ENCODE results near the gene ARHGEF4.

The ARHGEF4 gene

GRCh38 chr2:130850788-130851623 is 14.3 kb downstream of the ARHGEF4 start:
- no peak for DNase-seq (ENCODE audit: low read depth, low spot score)

DNA sequence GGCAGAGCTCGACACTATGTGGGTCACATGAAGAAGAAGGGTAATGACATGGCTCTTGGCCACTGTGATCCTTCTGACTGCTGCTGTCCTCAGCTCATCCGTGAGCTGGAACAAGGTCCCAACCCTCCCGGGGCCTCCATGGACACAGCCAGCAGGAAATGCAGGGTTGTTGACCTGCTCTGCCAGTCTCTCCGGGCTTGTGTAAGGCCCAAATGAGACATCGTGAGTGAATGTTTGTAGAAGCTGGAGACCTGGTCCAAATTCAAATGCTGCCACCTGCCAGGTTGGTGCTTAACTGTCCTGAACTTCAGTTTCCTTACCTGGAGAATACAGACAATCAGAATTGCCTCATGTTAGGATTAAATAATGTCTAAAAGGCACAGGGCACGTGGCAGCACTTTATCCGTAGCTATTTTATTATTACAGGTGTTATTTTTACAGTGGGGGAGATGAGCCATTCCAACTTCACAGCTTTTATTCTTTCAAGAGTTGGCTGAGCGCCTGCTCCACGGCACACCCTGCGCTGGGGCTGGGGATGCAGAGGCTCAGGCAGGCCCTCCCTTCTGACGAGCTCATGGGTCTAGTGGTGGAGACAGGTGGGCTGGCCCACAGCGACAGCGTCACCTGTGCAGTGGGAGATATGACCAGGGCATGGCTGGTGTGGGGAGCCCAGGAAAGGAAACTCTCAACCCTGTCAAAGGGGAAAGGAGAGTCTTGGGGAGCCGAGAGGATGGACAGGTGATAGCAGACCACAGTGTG is 15.1 kb downstream of the ARHGEF4 start:
- DNase-seq (ENCODE audit: low read depth, low spot score) = no peak

DNA sequence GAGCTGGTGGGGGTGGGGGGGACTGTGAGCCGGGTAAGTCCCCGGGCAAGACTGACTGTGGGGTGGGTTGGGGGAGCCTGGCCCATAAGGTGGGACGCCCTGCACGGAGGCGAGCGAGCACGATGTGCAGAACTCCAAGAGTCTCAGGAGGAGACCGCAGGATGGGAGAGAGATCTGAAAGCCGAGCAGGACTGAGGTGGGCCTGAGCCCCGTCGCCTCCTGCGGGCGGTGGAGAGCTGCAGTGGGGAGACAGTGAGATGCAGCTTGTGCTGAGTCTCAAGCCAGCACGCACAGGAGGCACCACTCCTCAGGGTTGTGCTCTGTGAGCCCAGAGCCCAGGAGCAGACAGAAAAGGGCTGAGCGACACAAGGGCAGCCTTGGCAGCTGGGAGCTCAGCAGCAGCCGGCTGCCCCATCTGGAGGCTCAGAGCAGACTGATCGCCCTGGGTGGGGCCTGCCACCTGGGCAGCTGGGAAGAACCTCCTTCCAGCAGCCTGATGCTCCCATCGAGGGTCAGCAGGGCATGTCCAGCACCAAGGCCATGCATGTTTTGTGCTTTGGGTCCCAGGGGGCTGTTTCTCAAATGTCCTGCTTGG is 15.9 kb downstream of the ARHGEF4 start:
- no peak for DNase-seq (ENCODE audit: low read depth, low spot score)

- DNase-seq (ENCODE audit: low read depth, low spot score) = no peak
Observed at GRCh38 chr2:130853391-130853790, 16.7 kb downstream of the ARHGEF4 start.

- DNase-seq (ENCODE audit: low read depth, low spot score) = no peak
Observed at GRCh38 chr2:130854301-130854700, 17.6 kb downstream of the ARHGEF4 start.

- DNase-seq (ENCODE audit: low read depth, low spot score) = no peak
Observed at GRCh38 chr2:130864830-130865800, 28.4 kb downstream of the ARHGEF4 start.

DNA sequence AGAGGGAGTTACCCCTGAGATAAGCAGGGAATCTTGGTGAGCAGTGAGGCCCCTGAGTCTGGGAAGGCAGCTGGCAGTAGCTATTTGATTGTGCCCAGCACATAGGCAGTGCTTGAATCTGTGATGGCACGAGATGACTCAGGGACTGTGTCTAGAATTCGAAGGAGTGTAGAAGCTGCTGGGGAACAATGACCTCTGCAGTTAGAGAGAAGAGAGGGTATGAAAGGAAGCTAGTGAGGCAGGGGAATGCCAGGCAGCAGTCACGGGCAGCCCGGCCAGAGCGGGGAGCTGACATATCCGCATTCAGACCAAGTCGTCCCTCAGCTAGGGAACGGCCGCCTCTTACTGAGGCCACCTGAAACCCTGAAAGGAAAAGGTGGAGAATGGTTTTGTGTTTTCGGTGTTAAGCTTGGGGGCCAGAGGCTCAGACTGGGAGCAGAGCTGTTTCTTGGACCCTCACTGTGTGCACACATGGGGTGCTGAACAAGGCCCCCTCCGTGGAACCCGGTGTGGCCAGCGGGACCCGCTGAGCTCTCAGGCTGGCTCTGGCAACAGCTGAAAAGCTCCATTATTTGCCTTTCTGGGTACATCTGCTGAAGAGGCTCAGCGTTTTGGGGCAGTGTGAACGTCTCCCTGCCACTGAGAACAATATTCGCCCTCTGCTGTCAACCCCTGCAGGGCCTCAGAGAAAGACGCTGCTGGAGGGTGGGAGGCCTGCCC is 32.9 kb downstream of the ARHGEF4 start:
- no peak for DNase-seq (ENCODE audit: low read depth, low spot score)

- DNase-seq (ENCODE audit: low read depth, low spot score) = no peak
Observed at GRCh38 chr2:130870161-130870485, 33.4 kb downstream of the ARHGEF4 start.

- no peak for DNase-seq (ENCODE audit: low read depth, low spot score)
Observed at GRCh38 chr2:130870779-130871178, 34.1 kb downstream of the ARHGEF4 start.

GRCh38 chr2:130871843-130872740 is 35.4 kb downstream of the ARHGEF4 start:
- no peak for DNase-seq (ENCODE audit: low read depth, low spot score)

DNA sequence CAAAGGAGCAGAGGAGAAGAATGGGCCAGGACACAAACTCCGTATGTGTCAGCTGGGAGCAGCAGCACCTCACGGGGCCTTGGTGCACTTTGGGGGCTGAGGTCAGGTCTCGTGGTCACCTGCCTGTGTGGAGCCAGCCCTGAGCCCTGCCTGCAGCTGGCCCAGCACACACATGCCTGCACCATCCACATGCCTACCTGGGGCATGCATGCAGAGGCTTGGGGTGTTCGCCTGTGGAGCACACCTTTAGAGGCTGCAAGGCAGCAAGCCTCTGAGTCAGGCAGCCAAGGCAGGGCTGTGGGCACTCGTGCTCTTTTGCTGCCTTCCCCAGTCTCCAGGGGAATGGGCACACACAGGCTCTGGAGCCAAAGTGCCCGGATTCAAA is 36.0 kb downstream of the ARHGEF4 start:
- no peak for DNase-seq (ENCODE audit: low read depth, low spot score)

DNA sequence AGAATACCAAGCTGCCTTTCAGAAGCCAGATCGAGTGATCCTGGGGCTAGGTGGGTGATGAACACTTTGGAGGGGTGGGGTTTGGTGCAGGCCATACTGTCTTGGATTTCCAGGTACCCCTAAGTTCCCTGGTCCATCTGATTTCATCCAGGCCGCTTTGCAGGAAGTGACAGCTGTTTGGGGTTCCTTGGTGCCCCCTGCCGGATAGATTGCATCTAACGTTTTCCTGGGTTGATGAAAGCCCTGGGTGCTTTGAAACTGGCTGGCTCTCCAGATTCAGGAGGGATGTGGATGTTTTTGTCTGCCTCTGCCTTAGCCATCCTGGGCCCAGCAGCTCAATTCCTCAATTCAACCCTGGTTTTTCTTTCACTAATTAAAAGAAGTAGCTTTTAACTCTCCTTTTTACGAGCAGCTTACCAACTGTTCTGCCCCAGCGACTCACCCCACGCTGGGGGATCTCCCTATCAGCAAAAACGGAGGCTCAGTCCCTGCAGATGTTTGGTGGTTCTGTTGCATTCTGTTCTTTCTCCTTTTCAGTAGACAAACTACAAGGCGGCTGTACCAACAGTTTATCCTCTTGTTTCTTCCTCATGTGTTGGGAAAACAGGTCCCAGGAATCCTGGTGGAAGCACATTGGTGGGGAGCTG is 37.1 kb downstream of the ARHGEF4 start:
- DNase-seq (ENCODE audit: low read depth, low spot score) = peak; percentile 23

DNA sequence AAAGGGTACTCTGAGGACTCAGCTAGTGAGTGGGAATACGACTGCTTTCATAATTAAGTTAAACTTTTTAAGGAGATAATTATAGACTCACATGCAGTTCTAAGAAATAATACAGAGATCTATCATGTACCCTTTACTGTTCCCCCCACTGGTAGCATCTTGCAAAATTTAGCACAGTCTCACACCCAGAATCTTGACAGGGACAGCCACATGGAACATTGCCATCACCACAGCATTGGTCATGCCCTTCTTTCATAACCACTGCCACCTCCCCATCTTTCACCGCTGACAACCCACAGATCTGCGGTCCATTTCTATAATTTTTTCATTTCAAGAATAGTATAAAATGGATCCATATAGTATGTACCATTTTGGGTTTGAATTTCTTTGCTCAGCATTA is 37.8 kb downstream of the ARHGEF4 start:
- no peak for DNase-seq (ENCODE audit: low read depth, low spot score)

DNA sequence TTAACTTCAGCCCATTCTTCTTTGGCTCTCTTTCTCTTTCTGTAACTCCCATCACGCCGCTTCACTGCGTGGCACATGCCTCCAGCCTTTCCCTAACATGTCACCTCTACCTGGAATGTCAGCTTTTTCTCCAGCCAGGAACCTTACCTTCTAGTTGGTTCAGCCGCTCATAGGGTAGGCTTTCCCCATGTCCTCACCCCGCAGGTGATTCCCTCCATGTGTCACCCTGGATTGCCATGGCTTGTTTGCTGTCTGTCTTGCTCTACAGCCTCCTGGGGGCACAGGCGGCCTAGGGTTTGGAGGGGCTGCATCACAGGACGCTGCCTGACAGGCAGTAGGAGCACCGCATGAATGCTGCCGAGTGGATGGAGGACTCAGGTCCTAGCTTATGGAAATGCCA is 39.2 kb downstream of the ARHGEF4 start:
- no peak for DNase-seq (ENCODE audit: low read depth, low spot score)

DNA sequence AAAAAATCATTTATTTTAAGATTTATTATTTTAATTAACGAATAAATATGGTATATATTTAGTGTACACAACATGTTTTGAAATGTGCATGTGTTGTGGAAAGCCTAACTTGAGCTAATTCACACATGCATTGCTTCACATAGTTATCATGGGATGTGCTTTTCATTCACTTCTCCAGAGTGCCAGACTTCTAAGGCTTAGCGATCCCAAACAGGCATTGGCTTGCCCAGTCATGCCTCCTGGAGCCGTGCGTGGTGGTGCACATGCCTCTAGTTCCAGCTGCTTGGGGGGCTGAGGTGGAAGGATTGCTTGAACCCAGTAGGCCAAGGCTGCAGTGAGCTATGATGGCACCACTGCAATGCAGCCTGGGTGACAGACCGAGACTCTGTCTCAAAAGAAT is 40.5 kb downstream of the ARHGEF4 start:
- DNase-seq (ENCODE audit: low read depth, low spot score) = no peak

GRCh38 chr2:130878316-130878715 is 41.6 kb downstream of the ARHGEF4 start:
- no peak for DNase-seq (ENCODE audit: low read depth, low spot score)

DNA sequence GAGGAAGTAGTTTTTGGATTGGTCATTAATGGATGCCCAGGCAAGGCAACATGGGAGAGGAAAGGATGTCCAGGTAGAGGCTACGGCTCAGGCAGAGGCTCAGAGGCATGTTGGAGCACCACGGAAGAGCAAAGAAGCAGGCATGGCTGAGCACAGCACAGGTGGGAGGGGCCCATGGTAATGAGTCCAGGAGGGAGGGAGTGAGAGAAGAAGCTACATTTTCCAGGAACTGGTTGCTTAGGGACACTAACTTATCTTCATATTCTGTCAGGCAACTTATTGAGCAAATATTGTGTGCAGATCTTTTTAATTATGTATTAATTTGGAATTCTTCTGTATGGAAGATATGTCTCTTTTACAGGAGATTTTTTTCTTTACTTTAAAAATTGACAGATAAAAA is 42.2 kb downstream of the ARHGEF4 start:
- no peak for DNase-seq (ENCODE audit: low read depth, low spot score)

GRCh38 chr2:130882111-130882690 is 45.5 kb downstream of the ARHGEF4 start:
- no peak for DNase-seq (ENCODE audit: low read depth, low spot score)

GRCh38 chr2:130882991-130883390 is 46.3 kb downstream of the ARHGEF4 start:
- no peak for DNase-seq (ENCODE audit: low read depth, low spot score)
